GDM1 (cell line): ENCODE results near the gene NRXN2.
A peak's percentile ranks its signal among the peaks of the same experiment; 100 is the strongest.
"Not testable (repeated sequence)": the region's sequence is repeated elsewhere in the genome, so short reads cannot be mapped to it uniquely, and the experiment has no call there.

Experiments
- DNase-seq: peaks from one replicate; lab custom pipeline; 2025; lab: John Stamatoyannopoulos, UW

The NRXN2 gene

GRCh38 chr11:64721359-64721699, 1.7 kb downstream of the NRXN2 start:
- no peak for DNase-seq

GRCh38 chr11:64720640-64721358, 2.2 kb downstream of the NRXN2 start:
- no peak for DNase-seq

DNA sequence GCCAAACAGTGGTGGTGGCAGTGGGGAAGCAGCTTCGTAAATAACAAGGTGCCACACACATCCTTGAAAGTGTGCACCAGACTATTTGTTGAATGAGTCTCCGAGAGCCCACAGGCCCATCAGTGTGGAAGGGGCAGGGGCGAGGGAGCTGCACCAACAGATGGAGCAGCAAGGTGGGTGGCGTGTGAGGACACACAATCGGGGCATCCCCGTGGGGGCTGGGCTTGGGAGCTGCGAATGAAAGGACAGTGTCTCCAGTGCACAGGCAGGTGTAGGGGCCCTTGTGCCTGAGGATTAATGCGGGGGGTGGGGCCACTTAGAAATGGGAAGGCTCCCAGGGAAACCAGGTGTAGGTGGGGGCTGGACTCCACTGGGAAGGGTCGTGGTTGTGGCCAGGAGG, 2.8 kb downstream of the NRXN2 start:
- no peak for DNase-seq

GRCh38 chr11:64719406-64719805, 3.6 kb downstream of the NRXN2 start:
- DNase-seq, result no peak

- no peak for DNase-seq
Measured at GRCh38 chr11:64718780-64719124, 4.2 kb downstream of the NRXN2 start.

DNA sequence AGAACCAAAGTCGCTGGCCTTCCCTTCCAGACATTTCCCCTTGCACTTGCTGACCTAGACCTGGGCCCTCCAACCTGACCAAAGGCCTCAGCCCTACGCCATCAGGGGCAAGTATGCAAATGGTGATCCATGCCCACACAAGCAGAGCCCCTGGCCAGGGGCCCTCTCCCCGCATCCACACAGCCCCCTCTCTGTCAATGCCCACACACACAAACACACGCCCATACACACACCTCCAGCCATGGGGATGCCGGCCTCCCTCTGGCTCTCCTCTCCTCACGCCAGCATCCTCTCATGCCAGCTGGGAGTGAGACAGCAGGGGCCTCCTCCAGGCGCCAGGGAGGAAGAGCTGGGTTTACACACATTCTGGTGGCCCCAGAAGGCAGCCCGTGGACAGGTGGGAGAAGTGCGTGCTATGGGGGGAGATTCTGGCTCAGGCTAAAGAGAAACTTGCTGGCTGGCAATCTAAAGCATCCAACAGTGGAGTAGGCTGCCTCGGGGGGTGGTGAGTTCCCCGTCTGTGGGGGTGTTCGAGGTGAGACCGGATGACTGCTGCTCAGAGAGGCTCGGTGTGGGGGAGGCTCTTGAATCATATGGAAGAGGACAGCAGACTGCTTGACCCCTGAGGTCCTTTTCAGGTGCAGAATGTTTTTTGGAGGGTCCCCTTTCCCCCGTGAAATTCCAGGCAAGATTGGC, 4.8 kb downstream of the NRXN2 start:
- DNase-seq, result no peak

GRCh38 chr11:64717268-64717578, 5.8 kb downstream of the NRXN2 start:
- DNase-seq, result no peak

DNA sequence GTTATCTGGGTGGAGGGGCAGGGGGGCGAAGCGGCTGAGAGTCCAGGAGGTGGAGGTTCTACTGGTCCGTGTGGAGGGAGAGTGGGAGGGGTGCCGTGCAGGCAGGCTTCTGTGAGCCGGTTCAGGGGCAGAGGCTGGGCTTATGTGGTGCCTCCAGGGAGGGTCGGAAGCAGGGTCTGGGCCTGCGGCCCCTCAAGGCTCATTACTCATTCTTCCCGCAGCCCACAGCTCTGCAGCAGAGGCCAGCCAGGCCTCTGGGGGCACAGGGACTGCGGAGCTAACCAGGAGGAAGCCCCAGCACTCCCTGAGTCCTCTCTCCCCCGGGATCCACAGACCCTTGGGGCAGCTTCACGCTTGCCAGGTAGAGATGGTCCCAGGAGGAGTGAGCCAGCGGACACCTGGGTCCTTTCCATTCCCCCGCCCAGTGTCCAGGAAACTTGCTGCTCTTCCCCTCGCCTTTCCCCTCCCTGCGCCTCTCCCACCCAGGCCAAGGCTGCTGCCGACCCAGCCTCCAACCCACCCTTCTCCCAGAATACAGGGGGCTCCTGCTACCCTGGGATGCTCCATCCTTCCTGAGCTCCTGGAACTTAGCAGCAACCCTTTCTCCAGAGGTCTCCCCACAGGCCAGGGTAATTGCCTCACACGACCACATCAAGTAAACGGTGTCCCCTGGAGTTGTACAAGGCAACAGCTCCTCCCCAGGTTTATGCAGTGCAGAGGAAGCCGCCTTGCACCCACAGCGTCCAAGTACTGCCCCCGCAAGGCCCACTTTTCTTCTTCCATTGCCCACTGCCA, 6.3 kb downstream of the NRXN2 start:
- no peak for DNase-seq

DNA sequence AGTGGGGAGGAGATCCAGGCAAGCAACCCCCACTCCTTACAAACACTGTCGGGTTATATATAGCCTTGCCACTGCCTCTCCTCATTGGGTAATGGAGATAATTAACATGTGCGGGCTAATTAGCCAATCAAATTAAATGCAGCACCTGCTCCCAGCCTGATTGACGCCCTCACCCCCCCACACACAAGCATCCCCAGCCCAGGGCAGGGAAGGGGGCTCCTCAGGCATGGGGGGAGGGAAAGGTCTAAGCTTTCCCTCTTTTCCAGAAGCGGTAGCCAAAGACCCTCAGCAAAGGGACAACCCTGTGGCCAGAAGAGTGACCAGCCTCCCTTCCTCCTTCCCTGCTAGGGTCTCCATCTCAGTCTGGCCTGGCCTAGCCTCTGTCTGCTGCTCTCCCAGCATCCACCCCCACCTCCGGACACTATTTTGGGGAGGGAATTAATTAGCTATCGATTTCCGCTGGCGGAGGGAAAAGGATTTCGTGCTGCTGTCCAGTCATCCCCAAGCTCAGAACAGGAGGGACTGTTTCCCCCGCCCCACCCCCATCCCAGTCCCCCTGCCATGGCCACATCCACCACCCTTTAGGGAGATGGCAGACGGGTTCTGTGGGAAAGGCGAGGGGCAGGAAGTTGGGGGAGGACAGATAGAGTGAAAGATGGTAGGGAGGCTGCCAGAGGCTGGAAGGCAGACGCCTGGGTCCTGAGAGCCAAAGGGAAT, 7.1 kb downstream of the NRXN2 start:
- no peak for DNase-seq

- DNase-seq, result no peak
Measured at GRCh38 chr11:64715110-64715509, 7.9 kb downstream of the NRXN2 start.

- no peak for DNase-seq
Measured at GRCh38 chr11:64714666-64715065, 8.3 kb downstream of the NRXN2 start.

DNA sequence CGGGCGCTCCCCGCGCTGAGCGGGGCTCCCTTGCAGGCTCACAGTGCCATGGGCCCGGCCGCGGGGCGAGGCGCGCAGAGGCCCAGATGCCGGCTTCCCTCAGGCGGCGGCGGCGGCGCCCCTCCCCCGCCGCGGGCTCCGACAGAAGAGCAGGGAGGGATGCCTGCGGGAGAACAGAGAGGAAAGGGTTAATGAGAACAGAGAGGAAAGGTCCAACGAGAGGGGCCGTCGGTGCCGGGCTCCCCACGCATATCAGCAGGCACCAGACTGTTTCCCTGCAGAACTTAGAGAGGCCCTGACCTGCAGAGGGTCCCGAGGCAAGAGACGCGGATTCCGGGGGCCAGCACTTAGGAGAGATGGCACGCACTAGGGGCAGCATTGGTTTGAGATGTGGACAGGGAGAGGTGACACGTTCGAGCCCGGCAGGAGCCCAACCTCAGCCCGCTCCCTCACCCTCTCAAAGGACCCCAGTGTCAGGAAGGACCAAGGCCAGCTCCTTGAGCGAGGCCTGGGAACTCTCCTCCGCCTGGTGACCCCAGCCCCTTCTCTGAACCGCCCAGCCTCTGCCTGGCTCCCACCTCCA, 9.1 kb downstream of the NRXN2 start:
- DNase-seq, result no peak

DNA sequence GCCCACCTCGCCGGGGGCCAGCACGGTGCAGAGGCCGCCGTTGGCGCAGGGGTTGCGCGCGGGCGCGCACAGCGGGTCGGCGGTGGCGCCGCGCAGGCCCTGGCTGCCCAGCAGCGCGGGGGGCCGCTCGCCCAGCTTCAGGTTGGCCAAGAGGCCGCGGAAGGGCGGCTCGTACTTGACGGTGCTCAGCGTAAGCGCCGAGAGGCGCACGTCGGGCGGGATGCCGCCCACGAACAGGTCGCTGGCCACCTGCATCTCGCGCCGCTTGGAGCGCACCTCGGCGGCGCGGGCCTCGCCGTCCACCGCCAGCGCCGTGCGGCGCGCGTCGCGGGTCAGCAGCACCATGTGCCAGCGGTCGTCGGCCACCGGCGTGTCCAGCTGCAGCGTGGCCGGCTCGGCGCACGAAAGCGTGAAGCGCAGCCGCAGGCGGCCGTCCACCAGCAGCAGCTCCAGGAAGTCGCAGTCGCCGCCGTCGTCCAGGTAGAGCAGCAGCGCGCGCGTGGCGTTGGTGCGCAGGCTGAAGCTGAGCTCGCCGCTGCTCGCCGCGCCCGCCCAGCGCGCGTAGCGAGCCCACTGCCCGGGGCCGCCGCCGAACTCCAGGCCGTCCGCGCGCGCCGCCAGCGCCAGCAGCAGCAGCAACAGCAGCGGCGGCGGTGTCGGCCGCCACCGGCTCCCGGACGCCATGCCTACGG, 9.8 kb downstream of the NRXN2 start:
- peak; percentile 23 for DNase-seq

DNA sequence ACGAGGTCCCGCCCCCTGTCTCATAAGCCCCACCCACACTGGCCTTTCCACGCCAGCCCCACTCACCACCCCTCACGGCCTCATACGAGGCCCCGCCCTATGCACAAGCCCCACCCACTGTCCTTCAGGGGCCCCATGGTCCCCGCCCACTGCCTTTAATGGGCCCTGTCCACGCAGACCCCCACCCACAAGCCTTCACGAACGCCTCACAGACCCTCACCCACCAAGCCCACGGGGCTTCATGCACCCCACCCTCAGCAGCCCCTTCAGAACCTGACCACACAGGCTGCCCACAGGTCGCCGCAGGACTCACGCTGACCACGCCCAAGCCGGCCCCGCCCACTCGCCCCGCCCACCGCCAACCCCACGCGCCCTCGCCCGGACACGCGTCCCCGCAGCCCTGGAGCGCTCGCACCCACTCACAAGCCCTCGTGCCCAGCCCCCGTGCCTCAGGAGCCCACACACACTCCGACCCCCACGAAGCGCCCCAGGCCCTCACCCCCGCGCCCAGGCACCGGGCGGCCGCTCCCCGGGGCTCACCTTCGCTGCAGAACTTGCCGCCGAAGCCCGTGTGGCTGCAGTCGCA, 10.5 kb downstream of the NRXN2 start:
- DNase-seq, result no peak

- DNase-seq, result no peak
Measured at GRCh38 chr11:64711956-64712362, 11.0 kb downstream of the NRXN2 start.

GRCh38 chr11:64711138-64711955, 11.7 kb downstream of the NRXN2 start:
- DNase-seq, result no peak

DNA sequence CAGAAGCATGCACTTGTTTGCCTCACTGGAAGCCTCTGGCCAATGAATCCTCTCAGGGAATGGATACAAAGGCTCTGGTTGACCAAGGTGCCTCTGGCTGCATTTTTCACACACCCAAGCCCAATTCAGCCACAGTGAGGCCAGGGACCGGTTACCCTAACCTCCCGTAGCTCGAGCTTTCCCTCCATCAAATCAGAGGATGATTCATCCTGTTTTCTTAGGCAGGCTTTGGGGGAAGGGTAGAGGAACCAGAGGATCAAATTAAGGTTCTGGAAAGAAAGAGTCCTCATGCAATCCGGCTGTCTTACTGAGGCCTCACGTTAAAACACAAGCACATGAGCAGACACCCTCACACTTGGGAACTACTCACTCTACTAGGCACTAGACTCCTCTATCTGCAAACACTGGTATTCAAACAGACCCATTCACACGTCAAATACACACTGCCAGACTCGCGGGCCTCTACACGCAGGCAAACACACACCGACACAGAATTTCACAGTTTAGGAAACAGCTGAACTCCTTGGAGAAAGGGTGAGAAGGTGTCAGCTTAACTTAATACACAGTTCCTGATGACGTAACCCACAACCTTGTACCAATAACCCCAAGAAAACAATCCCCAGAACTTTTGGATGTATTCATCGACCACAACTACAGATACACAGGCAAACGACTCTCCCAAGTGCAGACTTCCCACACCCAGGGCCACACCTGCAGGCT, 12.4 kb downstream of the NRXN2 start:
- DNase-seq, result no peak

DNA sequence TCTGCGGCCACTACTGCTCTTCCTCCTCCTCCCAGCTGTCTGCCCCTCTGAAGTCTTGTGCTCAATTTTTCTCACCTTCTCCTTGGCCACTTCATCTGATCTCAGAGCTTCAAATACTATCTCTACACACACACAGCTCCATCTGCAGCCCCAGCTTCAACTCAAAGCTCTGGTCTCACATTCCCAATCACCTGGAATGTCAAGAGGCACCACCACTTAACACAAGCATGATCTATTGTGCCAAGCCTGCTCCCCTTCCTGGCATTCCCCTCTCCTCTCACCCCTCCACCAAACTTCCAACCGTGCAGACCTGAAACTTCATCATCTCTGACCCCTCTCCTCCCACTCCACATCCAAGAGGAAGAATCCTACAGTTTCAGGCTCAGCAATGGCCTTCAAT, 17.5 kb downstream of the NRXN2 start:
- no peak for DNase-seq

DNA sequence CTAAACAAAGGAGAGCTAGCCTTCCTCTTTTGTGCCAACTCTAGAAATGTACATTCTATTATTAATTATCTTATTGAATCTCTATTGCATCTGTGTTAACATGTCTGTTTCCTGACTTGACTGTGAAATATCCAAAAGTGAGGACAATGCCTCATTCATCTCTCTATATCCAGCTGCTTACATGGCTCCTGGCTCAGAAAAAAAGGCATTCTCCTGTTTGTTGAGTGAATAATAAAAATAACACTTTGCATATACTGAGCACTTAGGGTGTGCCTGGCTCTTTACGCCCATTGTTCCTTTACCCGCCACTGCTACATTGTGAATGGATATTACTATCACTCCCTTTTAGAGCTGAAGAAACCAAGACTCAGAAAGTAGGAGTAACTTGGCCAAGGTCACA, 19.9 kb downstream of the NRXN2 start:
- no peak for DNase-seq

DNA sequence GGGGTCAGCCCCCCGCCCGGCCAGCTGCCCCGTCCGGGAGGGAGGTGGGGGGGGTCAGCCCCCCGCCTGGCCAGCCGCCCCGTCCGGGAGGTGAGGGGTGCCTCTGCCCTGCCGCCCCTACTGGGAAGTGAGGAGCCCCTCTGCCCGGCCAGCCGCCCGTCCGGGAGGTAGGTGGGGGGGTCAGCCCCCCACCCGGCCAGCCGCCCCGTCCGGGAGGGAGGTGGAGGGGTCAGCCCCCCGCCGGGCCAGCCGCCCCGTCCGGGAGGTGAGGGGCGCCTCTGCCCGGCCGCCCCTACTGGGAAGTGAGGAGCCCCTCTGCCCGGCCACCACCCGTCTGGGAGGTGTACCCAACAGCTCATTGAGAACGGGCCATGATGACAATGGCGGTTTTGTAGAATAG, 21.0 kb downstream of the NRXN2 start:
- DNase-seq, result not testable (repeated sequence)
